H1 (cell line): ENCODE data around the gene CDC14B. TPM values are rescaled to one million over a fixed set of nuclear protein-coding genes. Genes with fewer than 3 reads are reported as not detected.

Experiments
- ATF3 ChIP-seq: IDR thresholded peaks from 2 replicates; pipeline ENCODE4 v1.6.1; 2011; ENCODE audit warnings: low read depth, mild to moderate bottlenecking, low read length; ENCODE audit not compliant: insufficient read depth
- GABPA ChIP-seq: IDR thresholded peaks from 2 replicates; pipeline ENCODE4 v1.6.1; 2011; ENCODE audit warnings: mild to moderate bottlenecking, low read length, moderate library complexity, borderline replicate concordance; ENCODE audit not compliant: insufficient read depth
- SRF ChIP-seq: IDR thresholded peaks from 2 replicates; pipeline ENCODE4 v1.6.1; 2011; ENCODE audit warnings: mild to moderate bottlenecking, low read depth, low read length, moderate library complexity
- TBP ChIP-seq: IDR thresholded peaks from 2 replicates; pipeline ENCODE4 v1.6.1; 2011; ENCODE audit warnings: low read depth, low read length, improper control_type of control experiment
- TCF12 ChIP-seq: IDR thresholded peaks from 2 replicates; pipeline ENCODE4 v1.6.1; 2011; ENCODE audit warnings: low read depth, mild to moderate bottlenecking, low read length
- YY1 ChIP-seq: IDR thresholded peaks from 2 replicates; pipeline ENCODE4 v1.6.1; 2011; ENCODE audit warnings: low read depth, mild to moderate bottlenecking, low read length
- polyA plus RNA-seq, 7 experiments: library from polyadenylated mRNA; depleted of rRNA in 3 of 7; stranded (reverse) in 5 of 7; unstranded in 2 of 7; fragments of >200 nt in 5 of 7; fragments of 200-250 nt in 2 of 7; gene quantifications; 1 replicate in 5 of 7; 2 replicates in 1 of 7; 4 replicates in 1 of 7; pipeline versions ENCODE4 v1.2.1 to v1.2.3, GENCODE V29; 2011 to 2013; ENCODE audit warnings: missing spikeins in 2 of 7, mixed read lengths in 2 of 7
- total RNA-seq: library from RNA; stranded (reverse); fragmentation: NEBNext Ultra II Directional; extraction: Animal tissue kit (Norgen Biotek cat#: 25700); gene quantifications from 2 replicates; pipeline ENCODE4 v1.2.1, GENCODE V29; 2021

CDC14B gene
- total and polyA plus RNA-seq, 2 of the 8 experiments (the other 6 are each of a cell fraction or from before 2014, with no cell fraction given), result 17.2 to 44.6 TPM

- no peak for TF ChIP-seq GABPA
- no peak for TF ChIP-seq ATF3
- no peak for TF ChIP-seq YY1
- TF ChIP-seq TBP, result no peak
- TF ChIP-seq TCF12, result no peak
- TF ChIP-seq SRF, result no peak
Observed at GRCh38 chr9:96483733-96484390, 135.8 kb downstream of the CDC14B start (continued).
